GM04503 (cell line): Measurements from ENCODE around the gene TBR1.

Experiments used
- DNase-seq: peaks from one replicate; pipeline ENCODE4 v3.0.0-alpha.2; 2012; ENCODE audit warnings: low read depth

The TBR1 gene

DNA sequence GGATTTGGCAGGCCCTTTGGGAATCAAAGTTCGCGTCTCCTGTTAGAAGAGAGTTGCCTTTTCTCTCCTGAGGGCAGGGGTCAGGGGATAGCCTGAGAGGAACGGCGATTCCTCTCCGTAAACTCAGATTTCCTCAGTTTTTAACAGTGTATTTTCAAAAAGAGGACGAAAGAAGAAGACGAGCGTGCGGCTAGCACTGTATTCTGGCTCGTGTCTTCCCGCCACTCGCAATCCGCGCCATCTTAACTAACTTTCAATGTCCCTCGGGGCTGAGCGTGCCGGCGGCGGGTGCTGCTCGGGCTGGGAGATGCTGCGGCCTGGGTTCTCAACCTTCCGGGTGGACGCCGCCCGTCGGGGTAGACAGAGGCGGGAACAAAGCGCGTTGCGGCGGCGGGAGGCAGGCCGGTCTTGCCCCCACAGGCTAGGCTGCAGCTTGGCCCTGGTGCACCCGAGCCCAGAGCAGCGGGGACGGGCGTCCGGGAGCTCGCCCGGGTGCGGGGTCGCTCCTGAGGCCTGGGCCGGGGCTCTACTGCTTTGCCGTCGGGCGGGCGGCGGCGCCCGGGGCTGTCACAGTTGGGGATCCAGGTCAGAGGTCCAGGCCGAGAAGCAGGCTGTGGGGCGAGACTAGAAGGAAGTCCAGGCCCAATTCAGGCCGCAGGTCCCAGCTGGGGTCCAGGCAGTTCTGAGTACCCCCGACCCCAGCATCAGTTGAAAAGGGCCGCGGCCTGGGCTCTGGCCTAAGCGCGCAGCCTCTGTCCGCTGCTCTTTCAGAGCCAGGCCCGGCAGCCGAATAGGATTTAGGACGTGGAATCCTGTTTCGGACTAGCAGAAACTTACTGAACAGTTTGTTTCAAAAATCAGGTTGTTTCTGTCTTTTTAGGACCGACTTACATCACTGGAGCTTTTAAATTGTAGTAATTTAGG is 11.8 kb downstream of the TBR1 start:
- no peak for DNase-seq

DNA sequence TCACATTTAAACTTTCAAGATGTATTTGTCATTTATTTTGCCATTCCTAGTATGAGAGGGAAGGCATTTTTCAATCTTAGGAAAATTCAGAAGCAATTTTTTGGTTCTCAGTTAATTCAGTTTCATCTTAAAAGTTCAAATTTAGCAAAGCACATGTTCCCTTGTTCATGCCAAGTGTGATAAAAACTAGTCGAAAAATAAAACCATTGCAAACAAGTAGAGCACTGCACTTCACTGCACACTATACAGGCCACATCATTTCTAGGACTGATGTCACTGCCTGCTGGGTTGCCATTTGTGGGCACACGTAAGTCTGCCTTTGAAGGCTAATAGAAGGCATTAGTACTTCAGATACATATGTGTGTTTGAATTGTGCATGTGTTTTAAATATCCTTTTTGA is 14.3 kb downstream of the TBR1 start:
- no peak for DNase-seq

DNA sequence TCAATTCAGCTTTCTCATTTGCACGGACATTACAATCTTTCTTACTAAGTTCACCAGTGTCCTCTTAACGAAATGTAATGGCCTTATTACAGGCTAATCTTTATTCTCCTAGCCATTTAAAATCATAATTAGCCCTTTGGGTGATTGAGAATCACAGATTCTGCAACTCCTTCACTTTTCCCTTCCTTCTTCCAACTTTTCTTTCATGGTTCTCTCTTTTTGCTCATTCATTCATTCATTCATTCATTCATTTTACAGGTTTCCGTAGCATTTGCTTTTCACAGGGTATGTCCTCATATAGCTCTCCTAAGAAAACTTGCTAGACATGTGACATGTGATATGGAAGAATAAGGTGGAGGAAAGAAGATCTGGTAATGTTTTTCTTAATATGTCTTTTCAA is 16.0 kb downstream of the TBR1 start:
- no peak for DNase-seq

DNA sequence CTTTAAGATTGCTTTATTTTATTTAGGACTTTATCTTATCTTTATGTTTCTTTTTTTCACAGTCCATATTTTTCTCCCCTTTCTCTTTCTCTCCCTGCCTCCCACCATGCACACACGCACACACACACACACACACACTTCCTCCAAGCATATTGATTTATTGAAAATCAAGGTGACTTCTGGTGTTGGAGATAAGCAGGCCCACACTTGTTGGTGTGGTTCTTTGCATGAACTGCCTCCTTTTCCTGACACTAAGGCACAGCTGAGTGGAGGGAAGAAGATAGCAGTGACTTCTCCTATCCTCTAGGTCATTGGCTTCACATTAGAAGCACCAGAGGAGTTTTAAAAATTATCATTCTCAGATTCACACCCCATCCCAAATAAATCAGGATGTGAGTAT is 18.0 kb downstream of the TBR1 start:
- no peak for DNase-seq

DNA sequence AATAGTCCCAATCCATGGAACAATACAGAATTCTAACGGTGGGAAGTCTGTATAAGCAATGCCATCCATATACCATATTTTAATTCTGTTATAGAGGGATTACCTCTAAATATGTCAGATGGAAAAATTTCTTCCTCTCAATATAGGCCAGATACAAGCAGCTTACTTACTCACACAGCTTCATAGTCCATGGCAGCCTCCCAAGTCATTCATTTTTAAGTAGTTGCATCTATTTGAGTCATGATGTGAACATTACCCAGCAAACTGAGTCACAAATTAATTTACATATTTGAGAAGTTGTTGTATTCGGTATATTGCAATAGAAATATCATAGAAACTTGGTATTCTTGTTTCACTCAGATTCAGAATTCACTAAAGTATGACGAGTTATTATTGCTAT is 20.3 kb downstream of the TBR1 start:
- peak; percentile 59 for DNase-seq

DNA sequence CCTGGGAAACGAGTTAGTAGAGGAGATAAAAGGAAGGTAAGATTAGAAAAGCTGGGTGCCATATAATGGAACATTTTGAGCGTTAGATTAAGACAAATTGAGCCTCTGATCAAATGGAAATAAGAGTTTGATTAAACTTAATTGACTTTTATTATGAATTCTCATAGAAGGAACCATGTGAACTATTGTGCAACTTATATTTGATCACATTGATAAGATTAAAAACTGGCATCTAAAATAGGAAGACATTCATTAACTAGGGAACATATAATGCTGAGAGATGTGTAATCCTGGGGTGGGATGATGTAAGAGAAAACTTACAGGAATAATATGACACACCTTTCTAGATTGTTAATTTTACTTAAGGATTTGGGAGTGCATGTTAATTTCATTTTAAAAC is 22.5 kb downstream of the TBR1 start:
- no peak for DNase-seq

DNA sequence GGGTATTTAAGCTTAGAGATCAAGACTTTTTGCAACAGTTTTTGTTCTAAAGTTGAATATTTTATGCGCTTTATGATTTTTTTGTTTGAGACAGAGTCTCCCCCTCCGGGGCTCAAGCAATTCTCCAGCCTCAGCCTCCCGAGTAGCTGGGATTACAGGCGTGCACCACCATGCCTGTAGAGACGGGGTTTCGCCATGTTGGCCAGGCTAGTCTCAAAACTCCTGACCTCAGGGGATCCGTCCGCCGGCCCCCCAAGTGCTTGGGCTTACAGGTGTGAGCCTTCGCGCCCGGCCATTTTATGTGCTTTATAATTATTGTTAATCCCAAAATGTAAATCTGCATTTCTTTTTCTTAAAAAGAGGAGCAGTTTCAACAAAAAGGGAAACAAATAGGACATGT is 29.0 kb downstream of the TBR1 start:
- DNase-seq: no peak

DNA sequence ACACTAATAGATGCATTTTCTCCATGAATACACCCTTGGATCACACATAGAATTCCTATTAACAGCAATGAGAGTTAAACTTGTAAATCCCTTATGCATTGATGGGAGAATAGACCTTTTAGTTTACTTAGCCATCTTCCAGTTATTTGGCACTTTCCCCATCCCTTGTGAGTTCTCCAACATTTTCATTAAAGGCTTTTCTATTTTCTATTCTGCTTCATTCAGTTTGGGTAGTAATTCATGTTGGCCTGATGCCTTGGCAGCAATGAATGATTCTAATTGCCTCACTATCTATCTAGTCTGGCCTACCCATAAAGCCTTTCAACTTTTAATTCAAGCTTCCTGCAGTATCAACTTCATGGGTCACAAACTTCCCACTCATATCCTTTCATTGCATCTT is 32.3 kb downstream of the TBR1 start:
- no peak for DNase-seq

DNA sequence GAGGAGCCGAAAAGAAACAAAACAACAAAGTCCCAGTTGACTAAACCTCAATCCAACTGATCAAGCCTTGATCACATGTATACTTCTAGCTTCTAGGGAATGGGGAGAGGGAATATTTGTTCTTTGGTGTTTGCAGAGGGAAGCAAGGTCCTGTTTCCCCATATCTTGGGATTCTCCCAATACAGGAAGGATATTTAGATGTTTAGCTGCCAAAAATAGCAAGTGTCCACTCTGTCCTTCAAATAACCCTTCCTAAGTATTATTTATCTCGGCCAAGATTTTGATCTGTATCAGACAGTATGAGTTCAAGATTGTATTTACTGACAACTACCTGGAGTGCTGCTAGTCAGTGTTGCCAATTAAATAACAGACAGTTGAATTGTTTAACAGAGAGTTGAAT is 55.5 kb downstream of the TBR1 start:
- no peak for DNase-seq

DNA sequence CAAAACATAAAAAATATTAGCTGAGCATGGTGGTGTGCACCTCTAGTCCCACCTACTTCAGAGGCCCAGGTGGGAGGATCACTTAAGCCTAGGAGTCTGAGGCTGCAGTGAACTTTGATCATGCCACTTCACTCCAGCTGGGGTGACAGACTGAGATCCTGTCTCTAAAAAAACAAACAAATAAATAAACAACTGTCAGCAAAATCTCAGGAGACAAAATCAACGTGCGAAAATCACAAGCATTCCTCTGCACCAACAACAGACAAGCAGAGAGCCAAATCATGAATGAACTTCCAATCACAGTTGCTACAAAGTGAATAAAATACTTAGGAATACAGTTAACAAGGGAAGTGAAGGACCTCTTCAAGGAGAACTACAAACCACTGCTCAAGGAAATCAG is 58.8 kb downstream of the TBR1 start:
- DNase-seq: no peak
